GM12878 (cell line): ENCODE results near the gene PTGFRN. TPM values are rescaled to one million over a fixed set of nuclear protein-coding genes. Genes with fewer than 3 reads are reported as not detected.

Source experiments
- ATAC-seq: fragments of 200-7000 bp; cut with Tn5 transposase; 3 replicates; pipeline ENCODE4 v1.9.1; 2020; ENCODE audit warnings: mild to moderate bottlenecking, moderate library complexity
- BruUV-seq: library from RNA; stranded (reverse); fragments of 400-500 nt; replicated peaks from 2 replicates; lab custom pipeline; 2021; lab: Mats Ljungman, UMichigan
- CTCF ChIA-PET: fragments of 300-600 bp; sonication (Branson Sonifier 250); formaldehyde crosslinking; extraction: SDS; loops from one replicate; lab custom pipeline; 2021; ENCODE audit warnings: inconsistent platforms; lab: Yijun Ruan, JAX
- POLR2A ChIA-PET: fragments of 350-600 bp; formaldehyde crosslinking; extraction: SDS; loops from one replicate; lab custom pipeline; 2021; ENCODE audit warnings: inconsistent platforms; lab: Charles Lee
- RAD21 ChIA-PET: fragments of 300-600 bp; sonication (Branson Sonifier 250); formaldehyde crosslinking; loops from one replicate; lab custom pipeline; 2023; ENCODE audit warnings: antibody characterized with exemption; ENCODE audit not compliant: unreplicated experiment; lab: Charles Lee
- SMC1A ChIA-PET: fragments of 300-600 bp; sonication (Branson Sonifier 250); formaldehyde crosslinking; loops from one replicate; lab custom pipeline; 2023; ENCODE audit not compliant: unreplicated experiment, uncharacterized antibody; lab: Charles Lee
- DNase-seq: peaks from one replicate; pipeline ENCODE4 v3.0.0-alpha.2; 2011; ENCODE audit warnings: low read depth, low spot score
- FAIRE-seq: peaks from 3 replicates; lab custom pipeline; 2011; peaks lifted over from hg19 to GRCh38; lab: Jason Lieb, UNC
- H2AFZ ChIP-seq: 2 replicates; pipeline ENCODE4 v1.6.0; 2011; ENCODE audit warnings: low read depth, low read length, control low read depth; ENCODE audit not compliant: control insufficient read depth
- H3K27ac ChIP-seq: 2 replicates; pipeline ENCODE4 v1.5.1; 2011; ENCODE audit warnings: control low read depth; ENCODE audit not compliant: control insufficient read depth, insufficient read depth
- H3K27me3 ChIP-seq, 2 experiments: replicated peaks in 1 of 2; 2 replicates each; pipeline versions ENCODE4 v1.6.0 to v1.6.1; 2011; ENCODE audit warnings: low read length in 1 of 2; ENCODE audit not compliant: control insufficient read depth in 2 of 2, insufficient read depth in 2 of 2
- H3K36me3 ChIP-seq, 2 experiments: 2 replicates each; pipeline ENCODE4 v1.5.1; 2011; ENCODE audit warnings: low read length in 1 of 2; ENCODE audit not compliant: control insufficient read depth in 2 of 2, insufficient read depth in 2 of 2
- H3K4me1 ChIP-seq: 2 replicates; pipeline ENCODE4 v1.6.1; 2011; ENCODE audit warnings: mild to moderate bottlenecking, low read length, moderate library complexity, mixed read lengths; ENCODE audit not compliant: control insufficient read depth, insufficient read depth
- H3K4me2 ChIP-seq: 2 replicates; pipeline ENCODE4 v1.6.0; 2011; ENCODE audit warnings: control low read depth; ENCODE audit not compliant: control insufficient read depth, insufficient read depth
- H3K4me3 ChIP-seq: fragments of 200-600 bp; sonication (generic); 2 replicates; pipeline ENCODE4 v1.5.1; 2016
- H3K79me2 ChIP-seq: 2 replicates; pipeline ENCODE4 v1.6.0; 2011; ENCODE audit warnings: low read length; ENCODE audit not compliant: control insufficient read depth, insufficient read depth
- H3K9ac ChIP-seq: 2 replicates; pipeline ENCODE4 v1.8.0; 2011; ENCODE audit warnings: low read length, control low read depth, mixed read lengths; ENCODE audit not compliant: control insufficient read depth, insufficient read depth
- H3K9me3 ChIP-seq: replicated peaks from 3 replicates; pipeline ENCODE4 v1.5.1; 2011; ENCODE audit warnings: mild to moderate bottlenecking, low read length; ENCODE audit not compliant: control insufficient read depth, insufficient read depth
- H4K20me1 ChIP-seq: 2 replicates; pipeline ENCODE4 v1.6.0; 2011; ENCODE audit not compliant: control insufficient read depth, insufficient read depth
- BCL3 ChIP-seq: IDR thresholded peaks from 2 replicates; pipeline ENCODE4 v1.6.1; 2011; ENCODE audit warnings: borderline replicate concordance, low read depth, mild to moderate bottlenecking, moderate library complexity, low read length; ENCODE audit not compliant: insufficient read depth, poor library complexity, severe bottlenecking
- CBFB ChIP-seq: IDR thresholded peaks from 2 replicates; pipeline ENCODE4 v1.6.1; 2016; ENCODE audit warnings: antibody characterized with exemption, low read depth
- CEBPB ChIP-seq, 2 experiments: fragments of 150-350 bp in 1 of 2; IDR thresholded peaks; 2 replicates each; pipeline ENCODE4 v1.6.1; 2012 to 2014; ENCODE audit warnings: low read depth in 2 of 2, low read length in 2 of 2, borderline replicate concordance in 1 of 2, inconsistent platforms in 1 of 2
- IKZF2 ChIP-seq, 2 experiments: fragments of 450-650 bp; IDR thresholded peaks; 2 replicates each; pipeline ENCODE4 v1.6.1; 2017; ENCODE audit warnings: mild to moderate bottlenecking in 2 of 2, moderate library complexity in 2 of 2
- LARP7 ChIP-seq: fragments of 450-650 bp; IDR thresholded peaks from 2 replicates; pipeline ENCODE4 v1.6.1; 2017; ENCODE audit warnings: mild to moderate bottlenecking
- MYC ChIP-seq: IDR thresholded peaks from 2 replicates; pipeline ENCODE4 v1.6.1; 2011; ENCODE audit warnings: mild to moderate bottlenecking, low read length, moderate library complexity, inconsistent platforms; ENCODE audit not compliant: insufficient read depth, insufficient replicate concordance, insufficient read length, severe bottlenecking
- SREBF2 ChIP-seq: IDR thresholded peaks from 2 replicates; pipeline ENCODE4 v1.6.1; 2012; ENCODE audit warnings: mild to moderate bottlenecking, low read length
- STAT1 ChIP-seq: fragments of 450-650 bp; conservative IDR thresholded peaks from 2 replicates; pipeline ENCODE4 v1.6.1; 2014; ENCODE audit warnings: antibody characterized with exemption, mild to moderate bottlenecking
- TARDBP ChIP-seq: IDR thresholded peaks from 2 replicates; pipeline ENCODE4 v1.6.1; 2016; ENCODE audit warnings: borderline replicate concordance
- TCF3 ChIP-seq: IDR thresholded peaks from 2 replicates; pipeline ENCODE4 v1.6.1; 2012; ENCODE audit warnings: low read depth, mild to moderate bottlenecking, low read length, borderline replicate concordance; ENCODE audit not compliant: insufficient read depth
- USF2 ChIP-seq: IDR thresholded peaks from 2 replicates; pipeline ENCODE4 v1.6.1; 2011; ENCODE audit warnings: low read depth, low read length, improper control_type of control experiment, borderline replicate concordance
- ZNF592 ChIP-seq: fragments of 450-650 bp; IDR thresholded peaks from 2 replicates; pipeline ENCODE4 v1.6.1; 2017; ENCODE audit warnings: mild to moderate bottlenecking, moderate library complexity
- WGBS: methylation state at CpG from one replicate; pipeline ENCODE4 v1.1.6; 2016; ENCODE audit warnings: low lambda C conversion rate; ENCODE audit not compliant: insufficient replicate concordance, insufficient coverage; ENCODE audit errors: missing lambda C conversion rate; 5-methylcytosine and 5-hydroxymethylcytosine counted together
- in situ Hi-C: fragments of 300-500 bp; cut with MboI; formaldehyde crosslinking; loops from 9 replicates; pipeline ENCODE4 v1.14.3; 2018; ENCODE audit warnings: mixed read lengths
- intact Hi-C: fragments of 100-400 bp; cut with micrococcal nuclease; formaldehyde crosslinking; loops from one replicate; pipeline ENCODE4 v1.14.2; 2022; ENCODE audit not compliant: unreplicated experiment
- polyA plus RNA-seq, 11 experiments: library from polyadenylated mRNA; depleted of rRNA in 4 of 11; unstranded in 6 of 11; stranded (reverse) in 5 of 11; fragments of >200 nt; fragmentation: Nextera tagmentation in 4 of 11; fragmentation: Illumina TruSeq in 1 of 11; extraction: Ambion mirVana in 4 of 11; extraction: Trizol in 1 of 11; gene quantifications; 1 replicate in 1 of 11; 2 replicates in 10 of 11; pipeline versions ENCODE4 v1.2.1 to v1.2.3, GENCODE V29; 2011 to 2016; ENCODE audit warnings: inconsistent platforms in 2 of 11, missing spikeins in 2 of 11, low read depth in 1 of 11
- total RNA-seq, 4 experiments: library from RNA; depleted of rRNA in 3 of 4; stranded (reverse); fragments of >200 nt in 3 of 4; fragmentation: Illumina TruSeq in 1 of 4; extraction: Trizol in 1 of 4; gene quantifications; 2 replicates each; pipeline versions ENCODE4 v1.2.1 to v1.2.3, GENCODE V29; 2013 to 2021
- TF ChIP-seq, protein P1 (sequence below): fragments of 450-650 bp; IDR thresholded peaks from 2 replicates; pipeline ENCODE4 v1.6.1; 2018; ENCODE audit warnings: mild to moderate bottlenecking, low read depth, moderate library complexity; ENCODE audit not compliant: partially characterized antibody

PTGFRN gene
- total and polyA plus RNA-seq, 10 of the 15 experiments (the other 5 are each of a cell fraction or from before 2014, with no cell fraction given) = 2.7 to 8.3 (median 5.1) TPM

- POLR2A ChIA-PET = no interaction called here
- in situ Hi-C loops = no loop called here
- no peak for TF ChIP-seq SREBF2
- no peak for TF ChIP-seq BCL3
- no peak for TF ChIP-seq CEBPB (IDR thresholded peaks at IDR 0.05; ENCODE audit: borderline replicate concordance in 1 of 2, low read depth in 2 of 2, low read length in 2 of 2)
- no peak for TF ChIP-seq TARDBP
- no peak for TF ChIP-seq IKZF2 (IDR thresholded peaks at IDR 0.05)
- no peak for TF ChIP-seq CBFB
- TF ChIP-seq, protein P1, sequence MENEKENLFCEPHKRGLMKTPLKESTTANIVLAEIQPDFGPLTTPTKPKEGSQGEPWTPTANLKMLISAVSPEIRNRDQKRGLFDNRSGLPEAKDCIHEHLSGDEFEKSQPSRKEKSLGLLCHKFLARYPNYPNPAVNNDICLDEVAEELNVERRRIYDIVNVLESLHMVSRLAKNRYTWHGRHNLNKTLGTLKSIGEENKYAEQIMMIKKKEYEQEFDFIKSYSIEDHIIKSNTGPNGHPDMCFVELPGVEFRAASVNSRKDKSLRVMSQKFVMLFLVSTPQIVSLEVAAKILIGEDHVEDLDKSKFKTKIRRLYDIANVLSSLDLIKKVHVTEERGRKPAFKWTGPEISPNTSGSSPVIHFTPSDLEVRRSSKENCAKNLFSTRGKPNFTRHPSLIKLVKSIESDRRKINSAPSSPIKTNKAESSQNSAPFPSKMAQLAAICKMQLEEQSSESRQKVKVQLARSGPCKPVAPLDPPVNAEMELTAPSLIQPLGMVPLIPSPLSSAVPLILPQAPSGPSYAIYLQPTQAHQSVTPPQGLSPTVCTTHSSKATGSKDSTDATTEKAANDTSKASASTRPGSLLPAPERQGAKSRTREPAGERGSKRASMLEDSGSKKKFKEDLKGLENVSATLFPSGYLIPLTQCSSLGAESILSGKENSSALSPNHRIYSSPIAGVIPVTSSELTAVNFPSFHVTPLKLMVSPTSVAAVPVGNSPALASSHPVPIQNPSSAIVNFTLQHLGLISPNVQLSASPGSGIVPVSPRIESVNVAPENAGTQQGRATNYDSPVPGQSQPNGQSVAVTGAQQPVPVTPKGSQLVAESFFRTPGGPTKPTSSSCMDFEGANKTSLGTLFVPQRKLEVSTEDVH = no peak
- TF ChIP-seq TCF3 = no peak
- TF ChIP-seq ZNF592 = no peak
- TF ChIP-seq STAT1 = no peak
- no peak for TF ChIP-seq LARP7
- no peak for TF ChIP-seq MYC
- no peak for TF ChIP-seq USF2
These were observed 123.2 kb downstream of the PTGFRN start for GRCh38 chr1:117032681-117033539.

More at GRCh38 chr1:117032681-117033539, 123.2 kb downstream of the PTGFRN start:
- CTCF ChIA-PET = no interaction called here
- ATAC-seq (no peak), DNase-seq (no peak), FAIRE-seq (no peak)
- Histone ChIP-seq H3K9ac (no peak overlapping the region), H4K20me1 (no peaks in the 10 kb centered on the region), H3K4me3 (no peak overlapping the region), H3K4me2 (no peak overlapping the region), H3K27ac (no peak overlapping the region), H3K27me3 (no peaks in the 10 kb centered on the region), H2AFZ (no peak overlapping the region), H3K9me3 (no peaks in the 10 kb centered on the region), H3K36me3 (no peaks in the 10 kb centered on the region), H3K4me1 (no peaks in the 10 kb centered on the region), H3K79me2 (no peaks in the 10 kb centered on the region)
- RAD21 ChIA-PET = no interaction called here
- no TSS peak for BruUV-seq
- intact Hi-C loops = no loop called here
- 58% methylated on average over 10 of the region's 11 CpGs for WGBS
- SMC1A ChIA-PET = interaction anchor here (0.9 to 1.5 kb wide), 4 partner anchors 11 to 79 kb away, joined by 3 read pairs; partner anchors contain the start of gene TTF2
